ENCODE measurements around the gene ANAPC2.

DNA sequence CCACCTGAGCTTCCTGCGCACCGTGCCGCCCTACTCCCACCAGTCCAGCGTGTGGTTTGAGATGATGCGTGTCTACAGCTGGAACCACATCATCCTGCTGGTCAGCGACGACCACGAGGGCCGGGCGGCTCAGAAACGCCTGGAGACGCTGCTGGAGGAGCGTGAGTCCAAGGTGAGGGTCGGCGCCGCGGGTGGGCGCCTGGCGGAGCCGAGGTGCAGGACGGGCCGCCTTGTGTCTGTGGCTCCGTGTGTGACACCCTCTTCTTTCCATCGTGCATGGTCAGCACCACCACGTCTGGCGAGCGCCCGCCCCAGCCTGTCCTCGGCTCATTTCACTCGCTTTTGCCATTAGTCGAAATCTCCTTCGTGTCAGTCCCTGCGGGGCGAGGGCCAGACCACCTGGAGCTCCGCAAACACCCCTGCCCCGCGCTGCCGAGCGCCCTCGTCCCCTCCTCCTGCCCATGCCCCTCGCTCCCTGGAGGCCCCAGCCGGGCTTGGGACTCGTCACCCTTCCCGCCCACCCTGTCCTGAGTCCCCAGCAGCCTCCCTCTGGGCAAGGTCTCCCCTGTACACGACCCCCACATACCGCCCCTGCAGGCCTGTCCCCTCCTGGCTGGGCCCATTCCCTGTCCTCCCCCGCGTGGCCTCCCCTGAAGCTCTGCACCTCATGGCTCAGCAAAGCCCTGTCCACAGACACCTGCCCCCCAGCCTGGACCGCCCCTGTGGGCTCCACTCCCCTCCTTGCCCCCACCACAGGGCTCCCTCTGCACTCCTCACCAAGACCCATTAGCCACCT lies 42.4 kb downstream of the ANAPC2 start:
- TF ChIP-seq, protein P1, sequence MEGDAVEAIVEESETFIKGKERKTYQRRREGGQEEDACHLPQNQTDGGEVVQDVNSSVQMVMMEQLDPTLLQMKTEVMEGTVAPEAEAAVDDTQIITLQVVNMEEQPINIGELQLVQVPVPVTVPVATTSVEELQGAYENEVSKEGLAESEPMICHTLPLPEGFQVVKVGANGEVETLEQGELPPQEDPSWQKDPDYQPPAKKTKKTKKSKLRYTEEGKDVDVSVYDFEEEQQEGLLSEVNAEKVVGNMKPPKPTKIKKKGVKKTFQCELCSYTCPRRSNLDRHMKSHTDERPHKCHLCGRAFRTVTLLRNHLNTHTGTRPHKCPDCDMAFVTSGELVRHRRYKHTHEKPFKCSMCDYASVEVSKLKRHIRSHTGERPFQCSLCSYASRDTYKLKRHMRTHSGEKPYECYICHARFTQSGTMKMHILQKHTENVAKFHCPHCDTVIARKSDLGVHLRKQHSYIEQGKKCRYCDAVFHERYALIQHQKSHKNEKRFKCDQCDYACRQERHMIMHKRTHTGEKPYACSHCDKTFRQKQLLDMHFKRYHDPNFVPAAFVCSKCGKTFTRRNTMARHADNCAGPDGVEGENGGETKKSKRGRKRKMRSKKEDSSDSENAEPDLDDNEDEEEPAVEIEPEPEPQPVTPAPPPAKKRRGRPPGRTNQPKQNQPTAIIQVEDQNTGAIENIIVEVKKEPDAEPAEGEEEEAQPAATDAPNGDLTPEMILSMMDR (conservative IDR thresholded peaks at IDR 0.05 in 1 of 2, IDR thresholded peaks at IDR 0.05 in 1 of 2; ENCODE audit: extremely low read depth in 1 of 2, insufficient read depth in 1 of 2, low read depth in 1 of 2, low read length in 2 of 2) = no peak
- no peak for TF ChIP-seq EZH2 (IDR thresholded peaks at IDR 0.05; ENCODE audit: borderline replicate concordance, low read length)

Measured in mammary epithelial cell (primary cell).